ENCODE measurements around the gene KRT6C.

- TF ChIP-seq ZNF830 (tag by site-specific recombination; IDR thresholded peaks at IDR 0.05; ENCODE audit: low read depth): no peak
- no peak for TF ChIP-seq CTCF (tag by site-specific recombination; IDR thresholded peaks at IDR 0.05)
- no peak for TF ChIP-seq ZNF16 (tag by site-specific recombination; IDR thresholded peaks at IDR 0.05; ENCODE audit: low read depth)
- TF ChIP-seq ZBTB21 (tag by site-specific recombination; IDR thresholded peaks at IDR 0.05): no peak
- TF ChIP-seq TCF7L2 (IDR thresholded peaks at IDR 0.05; ENCODE audit: borderline replicate concordance, low read depth, low read length): no peak
- no peak for TF ChIP-seq REST (tag by site-specific recombination; IDR thresholded peaks at IDR 0.05)
- no peak for TF ChIP-seq ZBTB20 (tag by site-specific recombination; IDR thresholded peaks at IDR 0.05)
- TF ChIP-seq, protein P1, sequence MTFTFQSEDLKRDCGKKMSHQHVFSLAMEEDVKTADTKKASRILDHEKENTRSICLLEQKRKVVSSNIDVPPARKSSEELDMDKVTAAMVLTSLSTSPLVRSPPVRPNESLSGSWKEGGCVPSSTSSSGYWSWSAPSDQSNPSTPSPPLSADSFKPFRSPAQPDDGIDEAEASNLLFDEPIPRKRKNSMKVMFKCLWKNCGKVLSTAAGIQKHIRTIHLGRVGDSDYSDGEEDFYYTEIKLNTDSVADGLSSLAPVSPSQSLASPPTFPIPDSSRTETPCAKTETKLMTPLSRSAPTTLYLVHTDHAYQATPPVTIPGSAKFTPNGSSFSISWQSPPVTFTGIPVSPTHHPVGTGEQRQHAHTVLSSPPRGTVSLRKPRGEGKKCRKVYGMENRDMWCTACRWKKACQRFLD (tag by site-specific recombination; IDR thresholded peaks at IDR 0.05): no peak
- no peak for TF ChIP-seq ZBTB49 (tag by site-specific recombination; IDR thresholded peaks at IDR 0.05; ENCODE audit: low read depth)
- TF ChIP-seq, protein P2, sequence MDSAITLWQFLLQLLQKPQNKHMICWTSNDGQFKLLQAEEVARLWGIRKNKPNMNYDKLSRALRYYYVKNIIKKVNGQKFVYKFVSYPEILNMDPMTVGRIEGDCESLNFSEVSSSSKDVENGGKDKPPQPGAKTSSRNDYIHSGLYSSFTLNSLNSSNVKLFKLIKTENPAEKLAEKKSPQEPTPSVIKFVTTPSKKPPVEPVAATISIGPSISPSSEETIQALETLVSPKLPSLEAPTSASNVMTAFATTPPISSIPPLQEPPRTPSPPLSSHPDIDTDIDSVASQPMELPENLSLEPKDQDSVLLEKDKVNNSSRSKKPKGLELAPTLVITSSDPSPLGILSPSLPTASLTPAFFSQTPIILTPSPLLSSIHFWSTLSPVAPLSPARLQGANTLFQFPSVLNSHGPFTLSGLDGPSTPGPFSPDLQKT (IDR thresholded peaks at IDR 0.05; ENCODE audit: borderline replicate concordance, low read depth, low read length): no peak
- TF ChIP-seq ZNF10 (tag by site-specific recombination; IDR thresholded peaks at IDR 0.05): no peak
- TF ChIP-seq, protein P3, sequence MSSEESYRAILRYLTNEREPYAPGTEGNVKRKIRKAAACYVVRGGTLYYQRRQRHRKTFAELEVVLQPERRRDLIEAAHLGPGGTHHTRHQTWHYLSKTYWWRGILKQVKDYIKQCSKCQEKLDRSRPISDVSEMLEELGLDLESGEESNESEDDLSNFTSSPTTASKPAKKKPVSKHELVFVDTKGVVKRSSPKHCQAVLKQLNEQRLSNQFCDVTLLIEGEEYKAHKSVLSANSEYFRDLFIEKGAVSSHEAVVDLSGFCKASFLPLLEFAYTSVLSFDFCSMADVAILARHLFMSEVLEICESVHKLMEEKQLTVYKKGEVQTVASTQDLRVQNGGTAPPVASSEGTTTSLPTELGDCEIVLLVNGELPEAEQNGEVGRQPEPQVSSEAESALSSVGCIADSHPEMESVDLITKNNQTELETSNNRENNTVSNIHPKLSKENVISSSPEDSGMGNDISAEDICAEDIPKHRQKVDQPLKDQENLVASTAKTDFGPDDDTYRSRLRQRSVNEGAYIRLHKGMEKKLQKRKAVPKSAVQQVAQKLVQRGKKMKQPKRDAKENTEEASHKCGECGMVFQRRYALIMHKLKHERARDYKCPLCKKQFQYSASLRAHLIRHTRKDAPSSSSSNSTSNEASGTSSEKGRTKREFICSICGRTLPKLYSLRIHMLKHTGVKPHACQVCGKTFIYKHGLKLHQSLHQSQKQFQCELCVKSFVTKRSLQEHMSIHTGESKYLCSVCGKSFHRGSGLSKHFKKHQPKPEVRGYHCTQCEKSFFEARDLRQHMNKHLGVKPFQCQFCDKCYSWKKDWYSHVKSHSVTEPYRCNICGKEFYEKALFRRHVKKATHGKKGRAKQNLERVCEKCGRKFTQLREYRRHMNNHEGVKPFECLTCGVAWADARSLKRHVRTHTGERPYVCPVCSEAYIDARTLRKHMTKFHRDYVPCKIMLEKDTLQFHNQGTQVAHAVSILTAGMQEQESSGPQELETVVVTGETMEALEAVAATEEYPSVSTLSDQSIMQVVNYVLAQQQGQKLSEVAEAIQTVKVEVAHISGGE (tag by site-specific recombination; conservative IDR thresholded peaks at IDR 0.05; ENCODE audit: low read depth): no peak
These were observed at the start of gene KRT6C for GRCh38 chr12:52473768-52474167.

Data from HEK293 (cell line).